HepG2 (cell line): Measurements from ENCODE around the gene NBEAL1. TPM values are rescaled to one million over a fixed set of nuclear protein-coding genes. Genes with fewer than 3 reads are reported as not detected.

Experiments
- AGO2 ChIP-seq: fragments of 200-400 bp; formaldehyde crosslinking; optimal IDR thresholded peaks from 2 replicates; pipeline ENCODE3; 2017; ENCODE audit warnings: mild to moderate bottlenecking, low read depth, low read length, moderate library complexity
- ATF2 ChIP-seq: sonication (generic); formaldehyde crosslinking; IDR thresholded peaks from 2 replicates; pipeline ENCODE4 v1.4.0; 2020; ENCODE audit warnings: missing genetic modification reagents
- BRD4 ChIP-seq: sonication (generic); formaldehyde crosslinking; IDR thresholded peaks from 2 replicates; pipeline ENCODE4 v1.4.0; 2020; ENCODE audit warnings: missing genetic modification reagents
- ELF1 ChIP-seq: sonication (generic); formaldehyde crosslinking; IDR thresholded peaks from 2 replicates; pipeline ENCODE4 v1.4.0; 2020; ENCODE audit warnings: missing genetic modification reagents
- ELK4 ChIP-seq: sonication (generic); formaldehyde crosslinking; IDR thresholded peaks from 2 replicates; pipeline ENCODE4 v1.9.0; 2021; ENCODE audit warnings: missing genetic modification reagents, borderline replicate concordance
- FOSL1 ChIP-seq: sonication (generic); formaldehyde crosslinking; IDR thresholded peaks from 2 replicates; pipeline ENCODE4 v1.9.0; 2021; ENCODE audit warnings: missing genetic modification reagents, borderline replicate concordance
- KAT8 ChIP-seq: IDR thresholded peaks from 2 replicates; pipeline ENCODE4 v1.6.1; 2016; ENCODE audit warnings: missing genetic modification reagents, missing compliant biosample characterization
- NR0B2 ChIP-seq: sonication (generic); formaldehyde crosslinking; IDR thresholded peaks from 2 replicates; pipeline ENCODE4 v1.4.0; 2020; ENCODE audit warnings: mild to moderate bottlenecking, missing genetic modification reagents
- RXRA ChIP-seq: sonication (generic); formaldehyde crosslinking; IDR thresholded peaks from 2 replicates; pipeline ENCODE4 v1.5.1; 2020; ENCODE audit warnings: missing genetic modification reagents
- SRY ChIP-seq: sonication (generic); formaldehyde crosslinking; IDR thresholded peaks from 2 replicates; pipeline ENCODE4 v1.8.0; 2022; ENCODE audit warnings: mild to moderate bottlenecking, missing genetic modification reagents
- TCF7L2 ChIP-seq: IDR thresholded peaks from 2 replicates; pipeline ENCODE4 v1.6.1; 2011; ENCODE audit warnings: mild to moderate bottlenecking, low read depth, low read length, moderate library complexity
- ZFY ChIP-seq: sonication (generic); formaldehyde crosslinking; IDR thresholded peaks from 2 replicates; pipeline ENCODE4 v1.4.0; 2020; ENCODE audit warnings: missing genetic modification reagents
- ZNF225 ChIP-seq: sonication (generic); formaldehyde crosslinking; IDR thresholded peaks from 2 replicates; pipeline ENCODE4 v1.4.0; 2020; ENCODE audit warnings: mild to moderate bottlenecking, missing genetic modification reagents
- ZNF264 ChIP-seq: sonication (generic); formaldehyde crosslinking; IDR thresholded peaks from 2 replicates; pipeline ENCODE4 v1.4.0; 2020; ENCODE audit warnings: missing genetic modification reagents
- ZNF292 ChIP-seq: sonication (generic); formaldehyde crosslinking; IDR thresholded peaks from 2 replicates; pipeline ENCODE4 v1.8.1; 2022; ENCODE audit warnings: mild to moderate bottlenecking, low read depth, missing genetic modification reagents, borderline replicate concordance
- ZNF362 ChIP-seq: sonication (generic); formaldehyde crosslinking; IDR thresholded peaks from 2 replicates; pipeline ENCODE4 v1.4.0; 2020; ENCODE audit warnings: missing genetic modification reagents, mild to moderate bottlenecking, borderline replicate concordance
- ZNF549 ChIP-seq: sonication (generic); formaldehyde crosslinking; IDR thresholded peaks from 2 replicates; pipeline ENCODE4 v1.5.0; 2020; ENCODE audit warnings: missing genetic modification reagents
- ZNF781 ChIP-seq: sonication (generic); formaldehyde crosslinking; IDR thresholded peaks from 2 replicates; pipeline ENCODE4 v1.5.1; 2020; ENCODE audit warnings: borderline replicate concordance, mild to moderate bottlenecking, missing genetic modification reagents; ENCODE audit errors: not compliant biosample characterization
- ZNF788 ChIP-seq: sonication (generic); formaldehyde crosslinking; IDR thresholded peaks from 2 replicates; pipeline ENCODE4 v1.5.0; 2020; ENCODE audit warnings: mild to moderate bottlenecking, missing genetic modification reagents, borderline replicate concordance
- polyA plus RNA-seq, 8 experiments: library from polyadenylated mRNA; depleted of rRNA in 3 of 8; stranded (reverse) in 7 of 8; unstranded in 1 of 8; fragments of >200 nt; fragmentation: Illumina TruSeq in 4 of 8; extraction: Trizol in 4 of 8; gene quantifications; 2 replicates each; pipeline versions ENCODE4 v1.2.1 to v1.2.3, GENCODE V29; 2011 to 2016; ENCODE audit warnings: low read depth in 4 of 8, missing spikeins in 1 of 8, mixed read lengths in 1 of 8; ENCODE audit not compliant: insufficient read depth in 1 of 8
- total RNA-seq, 5 experiments: library from RNA; depleted of rRNA; stranded (reverse); fragments of >200 nt; fragmentation: Illumina TruSeq; extraction: Trizol; gene quantifications; 2 replicates each; pipeline ENCODE4 v1.2.3, GENCODE V29; 2016; ENCODE audit warnings: low read depth in 1 of 5

NBEAL1 gene
- total and polyA plus RNA-seq, 2 of the 13 experiments (the other 11 are each of a cell fraction or from before 2014, with no cell fraction given) = 6.4 to 15.7 TPM

GRCh38 chr2:203238704-203239526 lies 224.2 kb downstream of the NBEAL1 start, which contains the start of gene CYP20A1 (continued):
- no peak; the same call in none of the 2 replicates for TF ChIP-seq NR0B2 (CRISPR knock-in tag)
- peak; percentile 84; the same call in 1 of the 2 replicates for TF ChIP-seq ZNF292 (CRISPR knock-in tag)
- TF ChIP-seq ZNF549 (CRISPR knock-in tag) = 0 out of 2 replicates have a peak, but pooled peaks have one; percentile 64
- TF ChIP-seq RXRA = peak; percentile 85; the same call in 1 of the 2 replicates
- peak; percentile 99 for TF ChIP-seq ELF1
- peak; percentile 100 for TF ChIP-seq ZFY (CRISPR knock-in tag)
- peak; percentile 94 for TF ChIP-seq BRD4
- TF ChIP-seq FOSL1 = no peak; the same call in 1 of the 2 replicates
- TF ChIP-seq SRY (CRISPR knock-in tag) = peak; percentile 98
- TF ChIP-seq AGO2 = peak; percentile 95
- peak; percentile 89 for TF ChIP-seq ZNF788
- peak; percentile 92; the same call in 1 of the 2 replicates for TF ChIP-seq ELK4 (CRISPR knock-in tag)
- TF ChIP-seq KAT8 = peak; percentile 97
- TF ChIP-seq ATF2 (CRISPR knock-in tag) = peak; percentile 83
- TF ChIP-seq ZNF225 (CRISPR knock-in tag) = peak; percentile 90; the same call in 1 of the 2 replicates
- peak; percentile 75 for TF ChIP-seq ZNF781 (CRISPR knock-in tag)
- no peak for TF ChIP-seq TCF7L2
- TF ChIP-seq ZNF264 (CRISPR knock-in tag) = peak; percentile 79; the same call in 1 of the 2 replicates
- 0 out of 2 replicates have a peak, but pooled peaks have one; percentile 23 for TF ChIP-seq ZNF362
